ENCODE results near the gene DNAH17.

The DNAH17 gene

DNA sequence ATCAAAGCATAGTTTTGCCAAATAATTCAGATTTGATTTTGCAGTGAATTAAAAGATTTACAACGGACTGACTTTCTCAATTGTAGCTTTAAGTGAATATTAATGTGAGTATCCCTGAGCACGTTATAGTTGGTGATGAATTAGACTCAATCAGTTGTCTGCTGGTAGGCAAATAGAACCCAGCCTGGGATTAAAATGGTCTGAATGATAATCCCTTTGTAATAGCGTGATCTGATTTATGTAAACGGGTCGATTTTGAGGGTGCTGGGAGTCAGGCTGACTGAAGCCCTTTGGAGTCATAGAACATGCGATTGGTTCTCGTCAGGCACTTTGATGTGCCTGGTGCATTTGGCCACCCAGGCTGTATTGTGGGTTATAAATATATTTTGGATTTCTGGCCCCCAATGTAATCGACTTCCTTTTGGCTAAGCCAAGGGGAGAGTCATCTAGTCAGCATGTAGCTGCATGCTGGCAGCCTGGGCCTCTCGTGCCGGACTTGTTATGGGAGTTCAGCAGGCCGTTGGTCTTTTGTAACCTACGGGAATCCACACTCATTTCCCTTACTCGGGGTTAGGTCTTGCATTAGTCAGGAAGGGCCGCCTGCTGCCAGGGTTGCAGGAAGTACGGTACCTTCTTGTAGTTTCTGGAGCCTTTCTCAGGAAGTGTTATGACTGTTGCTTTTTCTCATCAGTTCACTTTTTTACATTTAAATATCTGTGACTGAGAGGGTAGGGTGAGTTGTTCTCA is 193.3 kb downstream of the DNAH17 start:
- DNase-seq = no peak

DNA sequence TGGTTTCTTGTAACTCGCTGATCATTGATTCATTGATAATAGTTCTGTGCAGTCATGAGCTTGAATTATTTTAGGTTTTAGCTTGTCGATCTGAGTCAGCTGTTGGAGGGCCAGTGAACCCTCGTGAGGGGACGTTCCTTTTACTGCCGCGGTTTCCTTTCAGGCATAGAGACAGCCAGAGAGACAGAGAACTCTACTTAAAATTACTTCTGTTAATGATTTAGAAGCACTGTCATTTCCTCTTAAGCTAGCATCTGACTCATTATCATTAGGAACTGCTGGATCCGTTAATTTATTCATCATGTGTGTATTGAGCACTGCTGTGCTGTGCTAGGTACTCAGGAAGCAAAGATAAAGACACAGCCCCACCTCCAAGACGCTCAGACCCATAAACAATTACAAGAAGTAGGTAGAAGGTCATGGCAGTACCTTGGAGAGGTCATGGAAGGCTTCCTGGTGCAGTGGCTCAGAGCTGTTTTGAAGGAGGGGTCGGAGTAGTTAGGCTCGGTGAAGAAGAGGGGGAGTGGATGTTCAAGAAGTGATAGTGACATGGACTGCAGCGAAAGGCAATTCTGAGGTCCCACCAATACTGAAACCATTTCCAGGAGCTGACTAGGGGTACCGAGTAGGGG is 195.5 kb downstream of the DNAH17 start:
- peak; percentile 84 for DNase-seq

DNA sequence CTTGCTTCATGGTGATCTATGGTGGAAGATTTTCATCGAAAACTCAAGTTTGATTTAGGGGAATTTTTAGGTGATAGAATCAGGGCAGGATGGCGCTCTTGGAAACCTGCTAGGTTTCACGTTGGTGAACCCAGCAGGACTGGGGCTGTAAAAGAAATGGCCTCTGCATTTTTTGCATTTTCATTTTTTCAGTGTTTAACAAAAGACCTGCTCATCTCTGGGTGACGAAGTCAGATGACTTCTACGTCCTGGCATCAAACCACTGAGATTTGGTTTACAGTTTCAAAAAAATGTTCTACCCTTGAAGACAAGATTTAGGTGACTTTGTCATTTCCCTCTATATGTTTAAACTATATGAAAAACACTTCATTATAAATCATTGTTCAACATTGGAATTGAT is 196.8 kb downstream of the DNAH17 start:
- DNase-seq = no peak

DNA sequence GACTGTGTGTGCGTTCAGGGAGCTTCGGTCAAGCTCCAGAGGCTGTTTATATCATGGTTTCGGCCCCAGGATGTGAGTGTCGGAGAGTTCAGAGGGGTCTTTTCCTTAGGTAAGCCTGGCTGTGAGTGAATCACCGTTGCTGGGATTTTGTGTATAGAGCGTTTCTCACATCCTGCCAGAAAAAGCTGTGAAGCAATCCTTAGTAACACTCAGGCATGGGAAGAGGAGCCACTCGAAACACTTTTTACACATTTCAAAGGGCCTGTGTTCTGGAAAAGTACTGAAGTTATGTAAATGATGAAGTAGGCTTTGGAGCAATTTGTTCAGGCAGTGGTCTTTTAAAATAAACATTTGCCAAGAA is 198.1 kb downstream of the DNAH17 start:
- DNase-seq = peak; percentile 47

DNA sequence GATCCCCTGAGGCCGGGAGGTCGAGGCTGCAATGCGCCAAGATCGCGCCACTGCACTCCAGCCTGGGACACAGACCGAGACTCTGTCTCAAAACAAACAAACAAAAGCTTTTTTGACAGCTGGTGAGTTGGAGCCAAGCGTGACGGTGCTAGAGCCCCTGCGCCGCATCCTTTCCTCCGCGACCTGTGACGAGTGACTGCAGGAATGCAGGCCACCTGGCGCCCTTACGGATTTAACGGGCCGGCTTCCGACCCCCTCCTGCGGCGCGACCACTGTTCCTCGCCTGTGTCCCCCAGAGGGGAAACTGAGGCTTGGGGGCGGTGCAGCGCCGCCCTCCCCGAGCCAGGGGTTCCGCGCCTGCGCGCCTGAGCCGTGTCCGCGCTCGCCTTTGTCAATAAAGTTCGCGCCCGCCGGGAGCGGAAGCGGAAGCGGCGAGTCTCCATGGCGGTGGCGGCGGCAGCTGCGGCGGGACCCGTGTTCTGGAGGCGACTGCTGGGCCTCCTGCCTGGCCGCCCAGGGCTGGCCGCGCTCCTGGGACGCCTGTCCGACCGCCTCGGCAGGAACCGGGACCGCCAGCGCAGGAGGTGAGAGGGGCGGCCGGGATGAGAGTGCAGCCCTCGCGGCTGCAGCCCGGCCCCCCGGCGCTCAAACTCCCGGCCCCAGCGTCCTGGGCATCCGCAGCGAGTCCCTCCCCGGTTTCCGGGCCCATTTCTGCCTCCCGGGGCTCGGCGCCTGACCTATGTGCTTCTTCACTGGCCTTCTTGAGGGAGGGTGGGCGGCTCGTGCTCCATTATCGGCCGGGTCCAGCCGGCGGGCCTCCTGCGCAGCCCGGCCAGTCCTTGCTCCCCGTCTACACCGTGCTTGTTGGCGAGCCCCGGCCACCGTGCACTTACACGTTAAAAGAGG is 198.7 kb downstream of the DNAH17 start, which contains the start of gene PGS1:
TSS of gene PGS1 (plus strand) at position 425 of the 906 bp plus-strand sequence. CDS start at position 442, 17 bp downstream.
- DNase-seq = no peak

DNA sequence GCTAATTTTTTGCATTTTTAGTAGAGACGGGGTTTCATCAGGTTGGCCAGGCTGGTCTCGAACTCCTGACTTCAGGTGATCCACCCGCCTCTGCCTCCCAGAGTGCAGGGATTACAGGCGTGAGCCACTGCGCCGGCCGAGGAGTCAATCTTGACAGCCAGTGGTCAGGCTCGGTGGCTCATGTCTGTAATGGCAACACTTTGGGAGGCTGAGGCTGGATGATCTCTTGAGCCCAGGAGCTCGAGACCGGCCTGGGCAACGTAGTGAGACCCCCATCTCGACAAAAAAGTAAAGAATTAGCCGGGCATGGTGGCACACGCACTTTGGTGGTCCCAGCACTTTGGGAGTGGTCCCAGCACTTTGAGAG is 199.4 kb downstream of the DNAH17 start:
- no peak for DNase-seq

DNA sequence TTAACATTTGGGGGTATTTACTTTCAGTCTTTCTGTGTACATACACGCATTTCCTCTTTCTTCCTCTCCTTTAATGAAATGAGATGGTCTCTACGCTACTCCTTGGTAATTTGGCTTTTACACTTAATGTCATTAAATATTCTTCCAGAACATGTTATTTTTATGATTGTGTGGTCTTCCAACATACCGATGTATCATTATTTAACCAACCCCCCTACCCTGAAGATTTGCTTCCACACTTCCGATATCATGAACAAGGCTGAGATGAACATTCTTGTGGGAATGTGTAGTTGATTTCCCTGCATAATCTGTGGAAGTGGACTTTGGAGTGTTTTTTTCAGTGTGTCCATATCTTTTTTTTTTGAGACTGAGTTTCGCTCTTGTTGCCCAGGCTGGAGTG is 201.0 kb downstream of the DNAH17 start:
- DNase-seq = peak; percentile 63

DNA sequence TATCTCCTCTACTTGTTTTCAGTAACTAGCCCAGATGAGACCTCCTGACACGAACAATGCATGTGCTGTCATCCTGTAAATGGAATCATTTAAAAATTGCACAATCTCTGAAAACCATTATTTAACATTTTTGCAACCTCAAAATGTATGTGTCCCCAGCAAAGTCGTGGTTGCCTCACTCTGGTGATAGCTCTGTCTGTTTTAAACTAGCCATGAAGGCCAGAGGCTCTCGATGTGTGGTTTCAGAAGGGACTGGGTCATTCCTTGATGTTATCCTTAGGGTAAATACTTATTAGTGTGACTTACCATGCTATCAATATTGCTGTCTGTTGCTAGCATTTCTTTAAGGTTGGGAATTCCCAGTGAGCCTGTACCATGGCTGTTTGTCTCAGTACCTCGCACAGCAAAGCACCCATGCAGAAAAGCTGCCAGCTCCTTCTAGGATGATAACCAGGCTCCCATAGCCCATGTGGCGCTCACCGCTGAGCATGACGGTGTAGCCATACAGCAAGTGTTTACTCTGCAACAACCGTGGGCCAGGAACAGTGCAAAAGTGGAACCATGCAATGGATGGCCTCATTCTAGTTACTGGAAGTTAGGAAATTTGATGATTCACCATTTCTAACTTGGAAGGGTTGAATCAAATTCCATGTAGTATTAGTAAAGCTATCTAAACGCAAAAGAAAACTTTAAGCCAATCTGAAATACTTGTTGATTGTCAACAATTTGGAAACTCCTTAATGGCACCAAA is 201.6 kb downstream of the DNAH17 start:
- DNase-seq = peak; percentile 88

DNA sequence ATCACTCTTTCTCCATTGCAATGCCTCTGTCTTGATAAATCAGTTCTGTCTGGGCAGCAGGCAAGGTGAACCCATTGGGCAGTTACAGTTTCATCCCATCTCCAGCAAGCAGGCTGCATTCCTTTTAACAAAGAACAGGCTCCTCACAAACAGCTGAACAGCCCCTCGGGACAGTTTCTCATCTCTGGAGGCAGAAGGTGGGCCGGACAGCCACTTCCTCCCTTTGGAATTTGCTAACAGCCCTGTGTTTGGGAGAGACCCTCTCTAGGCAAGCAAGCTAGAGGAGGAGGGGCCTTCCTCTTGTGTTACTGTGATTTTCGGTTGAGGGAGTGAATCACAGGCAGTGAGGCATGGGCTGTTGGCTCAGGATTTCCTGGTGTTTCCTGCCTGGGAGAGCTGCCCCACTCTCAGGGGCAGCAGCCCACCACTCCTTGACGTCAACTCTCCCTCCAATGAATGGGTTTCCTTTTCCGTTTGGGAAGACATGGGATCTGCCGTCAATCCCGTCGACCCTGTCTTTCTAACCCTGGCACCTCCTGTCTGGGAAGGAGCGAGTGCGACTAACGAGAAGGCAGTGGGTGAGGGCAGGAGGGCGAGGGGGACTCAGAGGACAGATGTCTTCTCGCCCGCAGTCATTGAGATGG is 202.4 kb downstream of the DNAH17 start:
- DNase-seq = peak; percentile 64

DNA sequence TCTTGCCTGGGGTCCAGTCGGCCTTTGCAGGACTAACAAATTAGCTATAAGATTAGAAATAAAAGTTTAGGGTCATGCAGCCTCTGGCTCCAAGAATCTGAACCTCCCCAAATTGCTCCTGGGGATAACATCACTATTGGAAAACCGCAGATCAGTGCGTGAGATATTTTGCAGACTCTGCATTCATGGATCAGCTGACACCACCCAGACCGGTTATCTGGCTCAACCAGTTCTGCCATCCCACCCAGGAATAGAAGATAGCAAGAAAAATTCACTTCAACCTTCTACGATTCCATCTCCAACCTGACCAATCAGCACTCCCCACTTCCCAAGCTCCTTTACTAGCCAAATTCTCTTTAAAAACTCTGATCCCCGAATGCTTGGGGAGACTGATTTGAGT is 203.0 kb downstream of the DNAH17 start:
- DNase-seq = no peak

All from kidney glomerular epithelial cell (primary cell).